ENCODE data around the gene SORD. TPM values are rescaled to one million over a fixed set of nuclear protein-coding genes. Genes with fewer than 3 reads are reported as not detected.
A peak's percentile ranks its signal among the peaks of the same experiment; 100 is the strongest.
"Not testable (repeated sequence)": the region's sequence is repeated elsewhere in the genome, so short reads cannot be mapped to it uniquely, and the experiment has no call there.

The SORD gene
- 10 to 100 TPM in 4 of 8 experiments, 1 to 10 TPM in 4; 3.5 to 24.5 (median 10.5) TPM for total RNA-seq

GRCh38 chr15:45022871-45023658 is at the start of gene SORD:
SORD (plus strand) TSS chr15:45023195; CDS start chr15:45023284, 89 bp downstream.
- in situ Hi-C loops (cut with MboI; ENCODE audit: low pct_unique_long_range_greater_than_20kb in 2 of 9, low sequenced_read_pairs in 9 of 9, unreplicated experiment in 9 of 9), result no loop called here
- Histone ChIP-seq H3K4me1 (replicated peaks in 1 of 2) (peaks cover 5 to 6% of the 10 kb centered on the region in 2 donors), H3K27ac (peak within 1 kb of the TSS in 1 of 2 donors; percentile 46), H3K4me3 (peak within 1 kb of the TSS; percentile 55 to 78 (median 64))
- ATAC-seq (replicated peaks in 6 of 8), result peak; percentile 93 to 99 (median 98)
- WGBS, 10 experiments, result 0% methylated on average over 2 to 3 of the region's 48 CpGs; no CpG with 5 or more reads in 8 of the 10 experiments

DNA sequence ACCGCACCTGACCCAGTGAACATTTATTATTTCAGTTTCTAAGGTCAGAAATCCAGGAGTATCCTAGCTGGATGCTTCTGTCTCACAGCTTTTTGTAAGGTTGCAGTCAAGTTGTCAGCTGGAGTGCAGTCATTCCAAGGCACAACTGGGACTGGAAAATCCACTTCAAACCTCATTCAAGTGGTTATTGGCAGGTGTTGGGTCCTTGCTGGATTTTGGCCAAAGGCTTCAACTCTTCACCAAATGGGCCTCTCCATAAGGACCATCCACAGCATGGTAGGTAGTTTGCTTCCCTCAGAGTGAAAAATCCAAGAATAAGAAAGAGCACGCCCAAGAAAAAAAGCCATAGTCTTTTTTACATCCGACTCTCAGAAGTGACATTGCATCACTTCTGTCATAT is 46.8 kb upstream of the SORD start:
- H3K27ac ChIP-seq; H3K4me1 ChIP-seq (replicated peaks in 1 of 2); H3K4me3 ChIP-seq; ATAC-seq (replicated peaks in 6 of 8); in situ Hi-C loops (cut with MboI; ENCODE audit: low pct_unique_long_range_greater_than_20kb in 2 of 9, low sequenced_read_pairs in 9 of 9, unreplicated experiment in 9 of 9): not testable (repeated sequence)
- 56 to 100% (median 83%) methylated on average over 1 to 2 of the region's 3 CpGs; no CpG with 5 or more reads in 7 of the 10 experiments for WGBS, 10 experiments

GRCh38 chr15:44977781-44978180 is 45.2 kb upstream of the SORD start:
- in situ Hi-C loops (cut with MboI; ENCODE audit: low pct_unique_long_range_greater_than_20kb in 2 of 9, low sequenced_read_pairs in 9 of 9, unreplicated experiment in 9 of 9); H3K27ac ChIP-seq; H3K4me3 ChIP-seq; ATAC-seq (replicated peaks in 6 of 8); H3K4me1 ChIP-seq (replicated peaks in 1 of 2): not testable (repeated sequence)
- 0 to 65% (median 46%) methylated on average over 1 to 2 of the region's 2 CpGs; no CpG with 5 or more reads in 2 of the 10 experiments for WGBS, 10 experiments

- ATAC-seq (replicated peaks in 6 of 8); H3K4me3 ChIP-seq; H3K27ac ChIP-seq; in situ Hi-C loops (cut with MboI; ENCODE audit: low pct_unique_long_range_greater_than_20kb in 2 of 9, low sequenced_read_pairs in 9 of 9, unreplicated experiment in 9 of 9); H3K4me1 ChIP-seq (replicated peaks in 1 of 2): not testable (repeated sequence)
- 45 to 90% (median 88%) methylated on average over 2 of the region's 2 CpGs; no CpG with 5 or more reads in 7 of the 10 experiments for WGBS, 10 experiments
Observed at GRCh38 chr15:44979617-44980339, 43.2 kb upstream of the SORD start.

DNA sequence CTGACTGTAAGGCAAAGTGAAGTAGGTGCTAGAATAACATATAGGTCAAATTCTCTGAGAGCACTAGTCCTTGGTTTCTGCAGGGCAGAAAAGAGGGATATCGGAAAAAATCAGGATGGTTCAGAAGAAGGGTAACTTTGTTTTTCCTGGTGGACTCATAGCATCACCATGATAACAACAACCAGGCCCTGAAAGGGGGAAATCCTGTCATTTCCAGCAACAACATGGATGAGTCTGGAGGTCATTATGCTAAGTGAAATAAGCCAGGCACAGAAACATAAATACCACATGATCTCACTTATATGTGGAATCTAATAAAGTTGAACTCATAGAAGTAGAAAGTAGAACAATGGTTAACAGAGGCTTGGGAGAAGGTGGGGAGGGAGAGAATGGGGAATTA is 38.9 kb upstream of the SORD start:
- WGBS, 10 experiments, result 0 to 100% (median 100%) methylated on average over 1 of the region's 1 CpG; no CpG with 5 or more reads in 5 of the 10 experiments
- H3K4me3 ChIP-seq; H3K27ac ChIP-seq; in situ Hi-C loops (cut with MboI; ENCODE audit: low pct_unique_long_range_greater_than_20kb in 2 of 9, low sequenced_read_pairs in 9 of 9, unreplicated experiment in 9 of 9); H3K4me1 ChIP-seq (replicated peaks in 1 of 2); ATAC-seq (replicated peaks in 6 of 8): not testable (repeated sequence)

GRCh38 chr15:44986346-44987055 is 36.5 kb upstream of the SORD start:
- WGBS, 10 experiments, result 20 to 90% (median 53%) methylated on average over 2 to 4 of the region's 4 CpGs; no CpG with 5 or more reads in 6 of the 10 experiments

DNA sequence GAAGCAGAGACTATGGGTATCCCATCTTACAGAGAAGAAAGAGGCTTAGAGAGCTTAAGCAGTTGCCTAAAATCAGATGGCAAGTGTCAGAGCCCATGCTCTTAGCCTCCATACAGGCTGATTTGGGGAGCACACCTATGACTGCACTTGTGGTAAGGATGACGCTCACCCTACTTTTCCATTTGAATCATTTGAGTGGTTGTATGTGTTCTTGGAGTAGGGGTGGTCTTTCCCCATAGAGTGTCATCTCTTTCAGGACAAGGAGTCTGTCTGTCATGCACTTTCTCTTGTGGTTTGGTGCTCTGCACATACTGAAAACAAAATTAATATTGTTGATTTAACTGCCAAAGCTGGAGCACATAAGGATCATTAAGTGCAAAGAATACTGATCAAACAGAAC is 35.3 kb upstream of the SORD start:
- H3K4me3 ChIP-seq; ATAC-seq (replicated peaks in 6 of 8); H3K4me1 ChIP-seq (replicated peaks in 1 of 2); in situ Hi-C loops (cut with MboI; ENCODE audit: low pct_unique_long_range_greater_than_20kb in 2 of 9, low sequenced_read_pairs in 9 of 9, unreplicated experiment in 9 of 9); H3K27ac ChIP-seq: not testable (repeated sequence)
- no CpG with 5 or more reads among the region's 1 CpG for WGBS, 10 experiments

More at GRCh38 chr15:44986346-44987055, 36.5 kb upstream of the SORD start:
- in situ Hi-C loops (cut with MboI; ENCODE audit: low pct_unique_long_range_greater_than_20kb in 2 of 9, low sequenced_read_pairs in 9 of 9, unreplicated experiment in 9 of 9); H3K27ac ChIP-seq; H3K4me1 ChIP-seq (replicated peaks in 1 of 2); H3K4me3 ChIP-seq; ATAC-seq (replicated peaks in 6 of 8): not testable (repeated sequence)

DNA sequence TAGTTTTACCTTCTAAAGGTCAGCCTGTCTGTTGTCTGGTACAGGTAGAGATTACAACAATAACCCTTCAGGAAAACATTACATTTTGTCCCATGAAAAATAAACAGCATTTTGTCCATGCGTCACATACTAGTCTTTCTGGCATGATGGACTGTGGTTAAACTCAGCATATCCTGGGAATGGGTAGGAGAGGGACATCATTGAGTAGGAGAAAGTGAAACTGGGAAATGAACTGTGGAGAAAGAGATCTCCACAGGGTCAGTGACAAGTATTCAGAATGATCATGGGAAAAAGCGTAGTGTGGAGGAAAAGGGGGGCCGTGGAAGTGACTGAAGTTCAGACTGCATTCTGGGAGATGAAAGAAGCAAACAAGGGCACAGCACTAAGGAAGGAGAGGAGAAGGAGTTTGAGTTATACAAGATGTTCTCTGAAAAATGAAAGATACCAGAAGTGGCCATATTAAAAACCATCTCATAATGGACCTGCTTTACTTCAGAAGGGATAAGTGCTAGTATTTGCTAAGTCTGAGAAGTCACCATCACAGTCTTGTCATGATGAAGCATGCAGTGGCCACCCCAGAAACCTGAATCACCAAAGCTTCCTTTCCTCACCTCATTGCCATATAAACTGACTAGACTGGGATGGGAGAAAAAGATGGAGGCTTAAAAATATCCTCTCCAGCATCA is 34.7 kb upstream of the SORD start:
- in situ Hi-C loops (cut with MboI; ENCODE audit: low pct_unique_long_range_greater_than_20kb in 2 of 9, low sequenced_read_pairs in 9 of 9, unreplicated experiment in 9 of 9); H3K4me3 ChIP-seq; H3K27ac ChIP-seq; H3K4me1 ChIP-seq (replicated peaks in 1 of 2): not testable (repeated sequence)
- WGBS, 10 experiments, result no CpG with 5 or more reads among the region's 3 CpGs
- ATAC-seq (replicated peaks in 6 of 8), result peak in 1 of 8 experiments; percentile 28

GRCh38 chr15:44988870-44989219 is 34.1 kb upstream of the SORD start:
- in situ Hi-C loops (cut with MboI; ENCODE audit: low pct_unique_long_range_greater_than_20kb in 2 of 9, low sequenced_read_pairs in 9 of 9, unreplicated experiment in 9 of 9); ATAC-seq (replicated peaks in 6 of 8); H3K27ac ChIP-seq; H3K4me3 ChIP-seq; H3K4me1 ChIP-seq (replicated peaks in 1 of 2): not testable (repeated sequence)
- WGBS, 10 experiments, result 100% methylated on average over 1 of the region's 5 CpGs; no CpG with 5 or more reads in 7 of the 10 experiments

GRCh38 chr15:44997632-44998031 is 25.4 kb upstream of the SORD start:
- H3K4me3 ChIP-seq; in situ Hi-C loops (cut with MboI; ENCODE audit: low pct_unique_long_range_greater_than_20kb in 2 of 9, low sequenced_read_pairs in 9 of 9, unreplicated experiment in 9 of 9); H3K4me1 ChIP-seq (replicated peaks in 1 of 2); H3K27ac ChIP-seq: not testable (repeated sequence)
- peak in 4 of 8 experiments; percentile 54 to 80 (median 62) for ATAC-seq (replicated peaks in 6 of 8)
- 35 to 82% (median 50%) methylated on average over 1 to 3 of the region's 3 CpGs; no CpG with 5 or more reads in 3 of the 10 experiments for WGBS, 10 experiments

- no peak for ATAC-seq (replicated peaks in 6 of 8)
- Histone ChIP-seq H3K4me3 (no peak overlapping the region), H3K27ac (no peak overlapping the region), H3K4me1 (replicated peaks in 1 of 2) (peaks cover 0 to 5% of the 10 kb centered on the region in 2 donors)
- in situ Hi-C loops (cut with MboI; ENCODE audit: low pct_unique_long_range_greater_than_20kb in 2 of 9, low sequenced_read_pairs in 9 of 9, unreplicated experiment in 9 of 9), result no loop called here
- 20 to 88% (median 77%) methylated on average over 1 to 2 of the region's 2 CpGs; no CpG with 5 or more reads in 6 of the 10 experiments for WGBS, 10 experiments
Observed at GRCh38 chr15:44999105-44999504, 23.9 kb upstream of the SORD start.

GRCh38 chr15:45001180-45001579 is 21.8 kb upstream of the SORD start:
- H3K4me1 ChIP-seq (replicated peaks in 1 of 2); ATAC-seq (replicated peaks in 6 of 8): not testable (repeated sequence)
- 100% methylated on average over 1 of the region's 1 CpG; no CpG with 5 or more reads in 9 of the 10 experiments for WGBS, 10 experiments

More at GRCh38 chr15:45001180-45001579, 21.8 kb upstream of the SORD start:
- H3K4me3 ChIP-seq; in situ Hi-C loops (cut with MboI; ENCODE audit: low pct_unique_long_range_greater_than_20kb in 2 of 9, low sequenced_read_pairs in 9 of 9, unreplicated experiment in 9 of 9); H3K27ac ChIP-seq: not testable (repeated sequence)

All from motor neuron (in vitro differentiated cells).